Kasumi-1 (cell line): ENCODE results near the gene GPR101.
A peak's percentile ranks its signal among the peaks of the same experiment; 100 is the strongest.

ENCODE experiments used
- DNase-seq, 2 experiments: peaks; one replicate each; lab custom pipeline; 2025; lab: John Stamatoyannopoulos, UW

The GPR101 gene

GRCh38 chrX:137033774-137034507, at the start of gene GPR101:
TSS of gene GPR101 (minus strand) at chrX:137033995. CDS start at chrX:137031674, 2,321 bp downstream.
- no peak for DNase-seq

GRCh38 chrX:137081239-137081638, 47.4 kb upstream of the GPR101 start:
- no peak for DNase-seq

- no peak for DNase-seq
Observed at GRCh38 chrX:137072396-137072795, 38.6 kb upstream of the GPR101 start.

- no peak for DNase-seq
Observed at GRCh38 chrX:137071596-137071995, 37.8 kb upstream of the GPR101 start.

GRCh38 chrX:137067147-137067546, 33.4 kb upstream of the GPR101 start:
- no peak for DNase-seq

- DNase-seq, result no peak
Observed at GRCh38 chrX:137062915-137063617, 29.3 kb upstream of the GPR101 start.

GRCh38 chrX:137058339-137059127, 24.7 kb upstream of the GPR101 start:
- no peak for DNase-seq

- DNase-seq, result no peak
Observed at GRCh38 chrX:137052643-137053235, 18.9 kb upstream of the GPR101 start.

- DNase-seq, result peak; percentile 48 to 52
Observed at GRCh38 chrX:137051978-137052642, 18.3 kb upstream of the GPR101 start.

GRCh38 chrX:137044893-137045292, 11.1 kb upstream of the GPR101 start:
- DNase-seq, result no peak

- no peak for DNase-seq
Observed at GRCh38 chrX:137043736-137044135, 9.9 kb upstream of the GPR101 start.

- DNase-seq, result no peak
Observed at GRCh38 chrX:137041329-137041728, 7.5 kb upstream of the GPR101 start.

GRCh38 chrX:137040113-137040794, 6.5 kb upstream of the GPR101 start:
- DNase-seq, result no peak

GRCh38 chrX:137034508-137034872, 695 bp upstream of the GPR101 start:
- no peak for DNase-seq

- DNase-seq, result no peak
Observed at GRCh38 chrX:137032841-137033773, 688 bp downstream of the GPR101 start.

- DNase-seq, result no peak
Observed at GRCh38 chrX:137032341-137032694, 1.5 kb downstream of the GPR101 start.

GRCh38 chrX:137031517-137032340, 2.1 kb downstream of the GPR101 start:
- peak; percentile 50 to 55 for DNase-seq

GRCh38 chrX:137031039-137031438, 2.8 kb downstream of the GPR101 start:
- DNase-seq, result no peak

GRCh38 chrX:137028699-137029098, 5.1 kb downstream of the GPR101 start:
- DNase-seq, result no peak
